Measurements from ENCODE around the gene PLXNA1. TPM values are rescaled to one million over a fixed set of nuclear protein-coding genes. Genes with fewer than 3 reads are reported as not detected.

PLXNA1 gene
- total and polyA plus RNA-seq, 2 of the 8 experiments (the other 6 are each of a cell fraction or from before 2014, with no cell fraction given) = 47.5 to 54.9 TPM

- 89% methylated on average over 9 of the region's 9 CpGs; no CpG with 5 or more reads in 1 of the 2 experiments for WGBS, 2 experiments (ENCODE audit: extremely low coverage in 1 of 2, insufficient coverage in 1 of 2, insufficient read length in 1 of 2, insufficient replicate concordance in 2 of 2, low coverage in 1 of 2, low lambda C conversion rate in 2 of 2, missing lambda C conversion rate in 1 of 2)
- H3K79me1 ChIP-seq (ENCODE audit: low read depth, low read length) = no peaks in the 10 kb centered on the region
- no peaks in the 10 kb centered on the region for H3K9me3 ChIP-seq (ENCODE audit: insufficient read depth in 2 of 2, low read depth in 1 of 2, low read length in 1 of 2)
- H2BK15ac ChIP-seq (ENCODE audit: low read length) = no peak overlapping the region
- H4K91ac ChIP-seq (replicated peaks; ENCODE audit: insufficient read length, low read length) = no peak overlapping the region
- no peaks in the 10 kb centered on the region for H3K27me3 ChIP-seq (replicated peaks in 1 of 4; ENCODE audit: control insufficient read depth in 3 of 4, extremely low read depth in 1 of 4, insufficient read depth in 3 of 4, low read length in 3 of 4)
- H3K4me3 ChIP-seq (ENCODE audit: extremely low read depth in 1 of 4, insufficient read depth in 2 of 4, low read depth in 3 of 4, low read length in 4 of 4) = no peak overlapping the region
- H3K4me2 ChIP-seq (ENCODE audit: insufficient read depth in 1 of 2, low read depth in 2 of 2, low read length in 2 of 2) = no peak overlapping the region
- H3K9ac ChIP-seq (replicated peaks in 1 of 4; ENCODE audit: extremely low read depth in 1 of 4, low read depth in 3 of 4, low read length in 3 of 4) = no peak overlapping the region
- no peak overlapping the region for H2BK120ac ChIP-seq (replicated peaks; ENCODE audit: low read depth, low read length)
- no peak overlapping the region for H2BK5ac ChIP-seq (ENCODE audit: low read depth, low read length)
- H2BK12ac ChIP-seq (ENCODE audit: low read depth, low read length) = no peak overlapping the region
- no peak overlapping the region for H2AFZ ChIP-seq (ENCODE audit: low read length)
- H3K18ac ChIP-seq (ENCODE audit: extremely low read depth, low read length) = no peak overlapping the region
- TF ChIP-seq POLR2A (IDR thresholded peaks at IDR 0.05; ENCODE audit: control extremely low read depth in 1 of 2, low read depth in 2 of 2, low read length in 2 of 2) = no peak
- no peak for TF ChIP-seq POLR2AphosphoS5 (IDR thresholded peaks at IDR 0.05; ENCODE audit: low read depth, low read length)
- no peak for TF ChIP-seq ZNF274 (IDR thresholded peaks at IDR 0.05; ENCODE audit: borderline replicate concordance, extremely low read depth, low read length)
- no peak for TF ChIP-seq SP1 (IDR thresholded peaks at IDR 0.05; ENCODE audit: low read depth, low read length)
- no peak for TF ChIP-seq RFX5 (IDR thresholded peaks at IDR 0.05; ENCODE audit: borderline replicate concordance, low read depth, low read length)
- TF ChIP-seq SRF (IDR thresholded peaks at IDR 0.05; ENCODE audit: low read depth, low read length) = no peak
- CTCF ChIA-PET (ENCODE audit: partially characterized antibody) = interaction anchor here (1.6 kb wide), 1 partner anchor 27 kb away, joined by 6 read pairs; no protein-coding TSS in a partner anchor
- no peak overlapping the region for H2BK20ac ChIP-seq (ENCODE audit: low read length)
- no peak overlapping the region for H4K5ac ChIP-seq (ENCODE audit: insufficient read length, low read depth, low read length)
- DNase-seq (ENCODE audit: low read depth in 1 of 2, low spot score in 2 of 2) (no peak), FAIRE-seq (no peak)
- POLR2A ChIA-PET (ENCODE audit: partially characterized antibody) = no interaction called here
- H4K20me1 ChIP-seq (replicated peaks in 1 of 2; ENCODE audit: control insufficient read depth in 1 of 2, insufficient read depth in 2 of 2, low read length in 2 of 2) = peaks cover 0 to 19% of the 10 kb centered on the region in 2 experiments
- no peak overlapping the region for H3K23ac ChIP-seq (ENCODE audit: insufficient read length)
- H4K8ac ChIP-seq (ENCODE audit: extremely low read depth, insufficient read depth, low read length) = no peak overlapping the region; the same call in 1 of the 2 replicates
- peaks cover 6 to 38% (median 24%) of the 10 kb centered on the region in 4 experiments for H3K36me3 ChIP-seq (ENCODE audit: control insufficient read depth in 2 of 4, insufficient read depth in 4 of 4, low read length in 3 of 4)
- no peaks in the 10 kb centered on the region for H3K4me1 ChIP-seq (replicated peaks in 1 of 4; ENCODE audit: control insufficient read depth in 3 of 4, insufficient read depth in 4 of 4, low read length in 3 of 4)
- no peaks in the 10 kb centered on the region for H3K79me2 ChIP-seq (ENCODE audit: control insufficient read depth in 1 of 2, insufficient read depth in 2 of 2, low read length in 2 of 2)
- H3K27ac ChIP-seq (ENCODE audit: low read depth, low read length) = no peak overlapping the region
- no peak overlapping the region for H3K56ac ChIP-seq (replicated peaks; ENCODE audit: insufficient read length, low read depth, low read length)
- no peak overlapping the region for H2AK5ac ChIP-seq (ENCODE audit: low read depth, low read length)
- H3K4ac ChIP-seq (replicated peaks; ENCODE audit: insufficient read length, low read depth, low read length) = no peak overlapping the region
- H3K23me2 ChIP-seq (ENCODE audit: low read depth, low read length) = no peaks in the 10 kb centered on the region
- H3K14ac ChIP-seq (ENCODE audit: insufficient read length) = no peak overlapping the region
Observed at GRCh38 chr3:127031413-127031810, 48.5 kb downstream of the PLXNA1 start.

Measured in H1 (cell line).